ENCODE data around the gene DUSP7.

- no peak for TF ChIP-seq GATA2 (IDR thresholded peaks at IDR 0.05; ENCODE audit: low read depth, low read length)
- no peak for TF ChIP-seq GATA3 (IDR thresholded peaks at IDR 0.05; ENCODE audit: low read depth, low read length)
These were observed 41.6 kb upstream of the DUSP7 start for GRCh38 chr3:52097851-52098507.

All from SH-SY5Y (cell line).